Mesothelial cell of epicardium (in vitro differentiated cells): ENCODE measurements around the gene PRDM16. TPM values are rescaled to one million over a fixed set of nuclear protein-coding genes. Genes with fewer than 3 reads are reported as not detected.

Experiments used
- DNase-seq, 2 experiments: peaks; one replicate each; pipeline ENCODE4 v3.0.0; 2021; ENCODE audit warnings: low spot score in 2 of 2; ENCODE audit not compliant: unreplicated experiment in 2 of 2
- H3K27ac Mint-ChIP-seq: 2 replicates; pipeline ENCODE4 v1.8.0; 2021; ENCODE audit warnings: mixed read lengths
- H3K27me3 Mint-ChIP-seq: 2 replicates; pipeline ENCODE4 v1.8.0; 2021; ENCODE audit warnings: low read depth, mixed read lengths
- H3K36me3 Mint-ChIP-seq: 2 replicates; pipeline ENCODE4 v1.8.0; 2021; ENCODE audit warnings: mixed read lengths
- H3K4me1 Mint-ChIP-seq: 2 replicates; pipeline ENCODE4 v1.8.0; 2021; ENCODE audit warnings: mixed read lengths
- H3K4me3 Mint-ChIP-seq: 2 replicates; pipeline ENCODE4 v1.8.0; 2021; ENCODE audit warnings: mild to moderate bottlenecking, moderate library complexity, mixed read lengths
- H3K9me3 Mint-ChIP-seq: 2 replicates; pipeline ENCODE4 v1.8.0; 2021; ENCODE audit warnings: mixed read lengths
- total RNA-seq: library from RNA; stranded (reverse); gene quantifications from 3 replicates; pipeline ENCODE4 v1.2.1, GENCODE V29; 2021
- TF ChIP-seq, protein P1 (sequence below): fragments of 200-600 bp; sonication (generic); IDR thresholded peaks from one replicate; pipeline ENCODE4 v1.5.0; 2021; ENCODE audit warnings: antibody characterized with exemption; ENCODE audit not compliant: unreplicated experiment

PRDM16 gene
- total RNA-seq, 1 donor from 2014 or later, result 1.4 TPM

DNA sequence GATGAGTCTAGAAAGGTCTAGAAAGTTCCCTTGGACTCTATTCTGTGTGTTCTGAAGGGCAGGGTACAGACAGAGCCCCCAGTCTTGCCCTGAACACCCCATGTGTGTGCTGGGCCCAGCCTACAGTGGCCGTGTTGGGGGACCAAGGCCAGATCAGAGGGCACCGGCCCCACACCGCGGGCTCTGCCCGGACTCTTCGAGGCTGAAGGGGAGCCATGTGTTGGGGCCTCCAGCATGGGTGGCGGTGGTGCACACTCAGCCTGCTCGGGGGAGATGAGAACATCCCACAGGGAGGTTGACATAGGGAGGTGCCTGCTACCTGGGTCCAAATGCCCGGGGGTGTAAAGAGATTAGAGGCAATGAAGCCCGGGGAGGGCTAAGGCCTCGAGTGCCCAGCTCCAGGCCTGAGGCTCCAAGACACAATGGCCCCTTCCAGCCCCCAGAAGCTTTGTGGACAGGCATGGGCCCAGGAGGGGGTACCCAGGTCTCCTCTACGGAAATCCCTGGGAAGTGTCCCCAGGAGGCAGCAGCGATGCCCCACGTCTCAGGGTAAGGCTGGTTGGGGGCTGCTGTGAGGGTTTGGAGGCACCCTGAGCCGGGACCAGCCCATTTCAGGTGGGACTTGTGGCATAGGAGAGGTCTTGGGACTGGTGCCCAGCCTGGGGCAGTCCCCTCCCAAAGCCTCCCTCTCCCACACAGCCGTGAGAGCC, 397.5 kb downstream of the PRDM16 start:
- Mint-ChIP-seq H3K36me3 (no peaks in the 10 kb centered on the region), H3K4me1 (peaks cover 15% of the 10 kb centered on the region), H3K27ac (no peak overlapping the region), H3K9me3 (no peaks in the 10 kb centered on the region), H3K27me3 (no peaks in the 10 kb centered on the region), H3K4me3 (no peak overlapping the region)
- TF ChIP-seq, protein P1, sequence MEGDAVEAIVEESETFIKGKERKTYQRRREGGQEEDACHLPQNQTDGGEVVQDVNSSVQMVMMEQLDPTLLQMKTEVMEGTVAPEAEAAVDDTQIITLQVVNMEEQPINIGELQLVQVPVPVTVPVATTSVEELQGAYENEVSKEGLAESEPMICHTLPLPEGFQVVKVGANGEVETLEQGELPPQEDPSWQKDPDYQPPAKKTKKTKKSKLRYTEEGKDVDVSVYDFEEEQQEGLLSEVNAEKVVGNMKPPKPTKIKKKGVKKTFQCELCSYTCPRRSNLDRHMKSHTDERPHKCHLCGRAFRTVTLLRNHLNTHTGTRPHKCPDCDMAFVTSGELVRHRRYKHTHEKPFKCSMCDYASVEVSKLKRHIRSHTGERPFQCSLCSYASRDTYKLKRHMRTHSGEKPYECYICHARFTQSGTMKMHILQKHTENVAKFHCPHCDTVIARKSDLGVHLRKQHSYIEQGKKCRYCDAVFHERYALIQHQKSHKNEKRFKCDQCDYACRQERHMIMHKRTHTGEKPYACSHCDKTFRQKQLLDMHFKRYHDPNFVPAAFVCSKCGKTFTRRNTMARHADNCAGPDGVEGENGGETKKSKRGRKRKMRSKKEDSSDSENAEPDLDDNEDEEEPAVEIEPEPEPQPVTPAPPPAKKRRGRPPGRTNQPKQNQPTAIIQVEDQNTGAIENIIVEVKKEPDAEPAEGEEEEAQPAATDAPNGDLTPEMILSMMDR, result no peak
- no peak for DNase-seq

DNA sequence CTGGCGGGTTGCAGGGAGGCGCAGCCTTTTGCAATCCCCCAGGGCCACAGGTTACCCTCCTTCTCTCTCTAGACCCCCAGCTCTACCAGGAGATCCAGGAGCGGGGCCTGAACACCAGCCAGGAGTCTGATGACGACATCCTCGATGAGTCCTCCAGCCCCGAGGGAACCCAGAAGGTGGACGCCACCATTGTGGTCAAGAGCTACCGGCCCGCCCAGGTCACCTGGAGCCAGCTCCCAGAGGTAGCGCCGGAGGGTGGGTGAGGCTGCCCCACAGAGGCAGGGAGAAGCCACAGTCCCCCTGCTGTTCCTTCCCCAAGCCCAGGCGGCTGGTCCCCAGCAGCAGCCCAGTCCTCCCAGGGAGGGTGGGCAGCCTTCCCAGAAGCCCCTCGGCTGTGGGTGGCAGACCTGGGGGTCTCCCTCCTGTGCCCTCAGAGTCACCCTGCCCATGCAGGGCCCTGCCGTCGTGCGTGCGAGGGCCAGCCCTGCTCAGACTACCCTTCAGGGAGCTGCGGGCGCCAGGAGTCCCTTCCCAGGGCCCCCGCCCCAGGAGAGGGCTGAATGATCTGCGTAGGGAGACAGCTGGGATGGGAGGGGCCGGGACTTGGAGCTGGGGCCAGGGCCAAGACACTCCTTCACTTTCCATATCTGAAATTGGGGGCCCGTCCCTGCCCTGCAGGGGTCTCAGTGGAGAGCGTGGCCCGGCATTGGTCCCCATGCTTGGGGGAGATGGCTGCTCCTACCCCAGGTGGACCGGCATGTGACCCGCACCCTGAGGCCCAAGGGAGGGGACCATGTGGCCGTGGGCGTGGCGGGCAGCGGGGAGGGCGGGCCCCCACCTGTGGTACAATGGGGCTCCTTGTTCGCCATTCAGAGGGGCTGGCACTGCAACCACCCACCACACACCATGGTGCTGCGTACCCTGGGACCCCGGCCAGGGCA, 398.4 kb downstream of the PRDM16 start:
- TF ChIP-seq, protein P1, result no peak
- no peaks in the 10 kb centered on the region for H3K36me3 Mint-ChIP-seq
- DNase-seq, result no peak
- no peak overlapping the region for H3K27ac Mint-ChIP-seq
- no peaks in the 10 kb centered on the region for H3K27me3 Mint-ChIP-seq
- no peak overlapping the region for H3K4me3 Mint-ChIP-seq
- H3K9me3 Mint-ChIP-seq, result no peaks in the 10 kb centered on the region
- peaks cover 22% of the 10 kb centered on the region for H3K4me1 Mint-ChIP-seq

DNA sequence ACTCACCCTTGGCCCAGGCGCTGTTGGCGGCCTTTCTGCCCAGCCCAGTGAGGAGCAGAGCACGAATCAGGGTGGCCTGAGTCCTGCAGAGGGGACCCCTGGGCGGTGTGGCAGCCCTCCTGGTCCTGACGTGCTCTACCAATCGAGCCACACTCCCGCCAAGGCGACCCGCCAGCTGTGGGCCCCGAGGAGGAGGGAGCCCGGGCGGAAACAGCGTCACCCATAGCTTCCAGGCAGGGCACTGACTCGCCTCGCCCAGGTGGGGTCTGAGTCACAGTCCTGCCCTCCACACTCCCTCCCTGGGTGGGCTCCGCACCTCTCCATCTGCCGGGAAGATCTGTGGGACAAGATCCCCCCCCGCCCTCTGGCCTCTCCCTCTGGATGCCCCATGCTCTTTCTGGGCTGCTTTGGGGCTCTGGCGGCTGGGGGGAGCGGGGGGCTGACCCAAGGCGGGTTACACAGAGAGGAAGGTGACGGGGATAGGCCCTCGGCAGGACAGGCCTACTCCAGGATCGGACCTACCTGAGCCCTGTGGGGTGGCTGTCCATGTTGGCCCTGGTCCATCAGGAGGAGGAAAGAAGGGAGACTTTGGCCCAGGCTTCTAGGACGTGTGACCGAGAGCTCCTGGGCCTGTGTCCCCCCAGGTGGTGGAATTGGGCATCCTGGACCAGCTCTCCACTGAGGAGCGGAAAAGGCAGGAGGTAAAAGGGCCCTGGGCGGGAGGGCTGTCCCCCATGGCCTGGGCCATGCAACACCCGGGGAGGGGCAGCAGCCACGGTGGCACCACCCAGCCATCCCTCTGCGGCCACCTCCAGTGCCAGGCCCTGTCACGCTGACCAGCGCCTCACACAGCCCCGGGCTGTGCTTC, 399.5 kb downstream of the PRDM16 start:
- Mint-ChIP-seq H3K27me3 (no peaks in the 10 kb centered on the region), H3K4me3 (no peak overlapping the region), H3K9me3 (no peaks in the 10 kb centered on the region), H3K4me1 (peaks cover 28% of the 10 kb centered on the region), H3K36me3 (no peaks in the 10 kb centered on the region), H3K27ac (no peak overlapping the region)
- DNase-seq, result no peak
- TF ChIP-seq, protein P1, result no peak

GRCh38 chr1:3469104-3469848, 400.3 kb downstream of the PRDM16 start:
- H3K4me1 Mint-ChIP-seq, result peaks cover 32% of the 10 kb centered on the region
- H3K9me3 Mint-ChIP-seq, result no peaks in the 10 kb centered on the region
- TF ChIP-seq, protein P1, result no peak
- H3K4me3 Mint-ChIP-seq, result no peak overlapping the region
- no peak overlapping the region for H3K27ac Mint-ChIP-seq
- no peak for DNase-seq
- peaks cover 1% of the 10 kb centered on the region for H3K36me3 Mint-ChIP-seq
- H3K27me3 Mint-ChIP-seq, result no peaks in the 10 kb centered on the region
